T-cell (primary cell): Measurements from ENCODE around the gene SBK2. TPM values are rescaled to one million over a fixed set of nuclear protein-coding genes. Genes with fewer than 3 reads are reported as not detected.

Experiments
- ATAC-seq, 4 experiments: fragments of 200-7000 bp in 3 of 4; fragments of 150-1000 bp in 1 of 4; cut with Tn5 transposase; replicated peaks in 1 of 4; 1 replicate in 3 of 4; 2 replicates in 1 of 4; pipeline ENCODE4 v1.10.0; 2021; ENCODE audit warnings: moderate library complexity in 3 of 4, mild to moderate bottlenecking in 2 of 4, moderate number of reproducible peaks in 1 of 4
- CTCF ChIA-PET, 2 donors: fragments of 300-600 bp; sonication (Branson Sonifier 250); formaldehyde crosslinking; loops; one replicate each; lab custom pipeline; 2022; ENCODE audit warnings: antibody characterized with exemption in 2 of 2; lab: Charles Lee
- POLR2A ChIA-PET, 2 donors: fragments of 300-600 bp; sonication (Branson Sonifier 250); formaldehyde crosslinking; loops; one replicate each; lab custom pipeline; 2022; ENCODE audit warnings: antibody characterized with exemption in 2 of 2; lab: Charles Lee
- DNase-seq, 35 experiments: peaks; one replicate each; pipeline versions ENCODE4 v3.0.0 to v3.0.0-alpha.2; 2013 to 2023
- H3K27ac ChIP-seq: one replicate; pipeline ENCODE4 v1.5.1; 2013; ENCODE audit warnings: low read length
- H3K27me3 ChIP-seq, 2 experiments: replicated peaks in 1 of 2; 1 replicate in 1 of 2; 2 replicates in 1 of 2; pipeline versions ENCODE4 v1.6.1 to v1.7.0; 2013; ENCODE audit warnings: low read length in 1 of 2, mixed read lengths in 1 of 2; ENCODE audit not compliant: control insufficient read depth in 2 of 2, insufficient read depth in 2 of 2; ENCODE audit errors: extremely low read depth in 1 of 2
- H3K36me3 ChIP-seq, 2 donors: 1 replicate in 1 of 2; 2 replicates in 1 of 2; pipeline versions ENCODE4 v1.6.1 to v1.7.0; 2013; ENCODE audit warnings: low read length in 1 of 2; ENCODE audit not compliant: control insufficient read depth in 2 of 2, insufficient read depth in 1 of 2; ENCODE audit errors: extremely low read depth in 1 of 2
- H3K4me1 ChIP-seq, 2 experiments: 1 replicate in 1 of 2; 2 replicates in 1 of 2; pipeline versions ENCODE4 v1.6.1 to v1.7.0; 2013; ENCODE audit warnings: low read length in 2 of 2, mixed read lengths in 1 of 2; ENCODE audit not compliant: insufficient read depth in 2 of 2, control insufficient read depth in 1 of 2; ENCODE audit errors: extremely low read depth in 1 of 2
- H3K4me3 ChIP-seq, 2 donors: 1 replicate in 1 of 2; 2 replicates in 1 of 2; pipeline versions ENCODE4 v1.5.1 to v1.7.0; 2013; ENCODE audit warnings: mild to moderate bottlenecking in 2 of 2, low read length in 1 of 2, moderate library complexity in 1 of 2; ENCODE audit not compliant: control insufficient read depth in 1 of 2; ENCODE audit errors: extremely low read depth in 1 of 2
- H3K9me3 ChIP-seq: 2 replicates; pipeline ENCODE4 v1.7.0; 2013
- H3K27ac Mint-ChIP-seq, 2 donors: one replicate each; pipeline ENCODE4 v1.8.0; 2020 to 2021; ENCODE audit warnings: mild to moderate bottlenecking in 2 of 2, mixed read lengths in 2 of 2
- H3K27me3 Mint-ChIP-seq, 2 donors: one replicate each; pipeline ENCODE4 v1.8.0; 2021 to 2022; ENCODE audit warnings: mixed read lengths in 2 of 2
- H3K36me3 Mint-ChIP-seq: one replicate; pipeline ENCODE4 v1.8.0; 2021; ENCODE audit warnings: mixed read lengths
- H3K4me1 Mint-ChIP-seq, 3 donors: one replicate each; pipeline ENCODE4 v1.8.0; 2020 to 2022; ENCODE audit warnings: mixed read lengths in 3 of 3, mild to moderate bottlenecking in 1 of 3
- H3K4me3 Mint-ChIP-seq, 3 donors: one replicate each; pipeline ENCODE4 v1.8.0; 2020 to 2022; ENCODE audit warnings: mild to moderate bottlenecking in 3 of 3, mixed read lengths in 3 of 3, moderate library complexity in 3 of 3
- H3K9me3 Mint-ChIP-seq, 3 donors: one replicate each; pipeline ENCODE4 v1.8.0; 2020 to 2022; ENCODE audit warnings: mixed read lengths in 3 of 3
- WGBS: methylation state at CpG from one replicate; pipeline ENCODE4 v1.1.5; 2013; ENCODE audit warnings: missing lambda C conversion rate; ENCODE audit not compliant: insufficient coverage; 5-methylcytosine and 5-hydroxymethylcytosine counted together
- total RNA-seq, 35 experiments: library from RNA in 6 of 35; stranded (reverse) in 6 of 35; fragments of 120-200 nt in 1 of 35; gene quantifications; one replicate each; pipeline versions ENCODE4 v1.2.1 to v1.2.4 and lab custom pipeline; 2013 to 2026

SBK2 gene
- total RNA-seq, 5 donors from 2014 or later (not counting 1 experiment from before 2014, with no cell fraction given) = not detected

GRCh38 chr19:55552206-55552605, 15.3 kb upstream of the SBK2 start:
- H3K4me1 ChIP-seq = no peaks in the 10 kb centered on the region
- Mint-ChIP-seq H3K27ac (no peak overlapping the region), H3K36me3 (no peaks in the 10 kb centered on the region), H3K27me3 (peaks cover 12 to 27% of the 10 kb centered on the region in 2 donors), H3K4me3 (no peak overlapping the region), H3K9me3 (no peaks in the 10 kb centered on the region), H3K4me1 (no peaks in the 10 kb centered on the region)
- ChIA-PET CTCF (interaction anchor here in 1 of 2 donors (0.7 kb wide), 1 partner anchor 71 kb away, joined by 8 read pairs; no protein-coding TSS in a partner anchor), POLR2A (interaction anchor here in 1 of 2 donors (0.7 kb wide), 1 partner anchor 915 kb away, joined by 5 read pairs; no protein-coding TSS in a partner anchor)
- H3K36me3 ChIP-seq = no peaks in the 10 kb centered on the region
- DNase-seq (no peak), ATAC-seq (no peak)
- WGBS = 100% methylated on average over 1 of the region's 5 CpGs
- H3K27me3 ChIP-seq = peaks cover 0 to 24% of the 10 kb centered on the region in 2 experiments
- no peak overlapping the region for H3K27ac ChIP-seq
- H3K9me3 ChIP-seq = no peaks in the 10 kb centered on the region
- H3K4me3 ChIP-seq = no peak overlapping the region

GRCh38 chr19:55550321-55550650, 13.4 kb upstream of the SBK2 start:
- H3K27ac ChIP-seq = no peak overlapping the region
- ChIA-PET POLR2A (no interaction called here), CTCF (no interaction called here)
- no CpG with 5 or more reads among the region's 7 CpGs for WGBS
- H3K4me1 ChIP-seq = no peaks in the 10 kb centered on the region
- ATAC-seq = no peak
- H3K4me3 ChIP-seq = no peak overlapping the region
- H3K27me3 Mint-ChIP-seq = peaks cover 21 to 41% of the 10 kb centered on the region in 2 donors
- no peak overlapping the region for H3K4me3 Mint-ChIP-seq
- no peak for DNase-seq
- H3K27me3 ChIP-seq = peaks cover 0 to 43% of the 10 kb centered on the region in 2 experiments
- no peaks in the 10 kb centered on the region for H3K9me3 ChIP-seq
- H3K27ac Mint-ChIP-seq = no peak overlapping the region
- no peaks in the 10 kb centered on the region for H3K9me3 Mint-ChIP-seq
- no peaks in the 10 kb centered on the region for H3K4me1 Mint-ChIP-seq
- H3K36me3 Mint-ChIP-seq = no peaks in the 10 kb centered on the region
- H3K36me3 ChIP-seq = no peaks in the 10 kb centered on the region

DNA sequence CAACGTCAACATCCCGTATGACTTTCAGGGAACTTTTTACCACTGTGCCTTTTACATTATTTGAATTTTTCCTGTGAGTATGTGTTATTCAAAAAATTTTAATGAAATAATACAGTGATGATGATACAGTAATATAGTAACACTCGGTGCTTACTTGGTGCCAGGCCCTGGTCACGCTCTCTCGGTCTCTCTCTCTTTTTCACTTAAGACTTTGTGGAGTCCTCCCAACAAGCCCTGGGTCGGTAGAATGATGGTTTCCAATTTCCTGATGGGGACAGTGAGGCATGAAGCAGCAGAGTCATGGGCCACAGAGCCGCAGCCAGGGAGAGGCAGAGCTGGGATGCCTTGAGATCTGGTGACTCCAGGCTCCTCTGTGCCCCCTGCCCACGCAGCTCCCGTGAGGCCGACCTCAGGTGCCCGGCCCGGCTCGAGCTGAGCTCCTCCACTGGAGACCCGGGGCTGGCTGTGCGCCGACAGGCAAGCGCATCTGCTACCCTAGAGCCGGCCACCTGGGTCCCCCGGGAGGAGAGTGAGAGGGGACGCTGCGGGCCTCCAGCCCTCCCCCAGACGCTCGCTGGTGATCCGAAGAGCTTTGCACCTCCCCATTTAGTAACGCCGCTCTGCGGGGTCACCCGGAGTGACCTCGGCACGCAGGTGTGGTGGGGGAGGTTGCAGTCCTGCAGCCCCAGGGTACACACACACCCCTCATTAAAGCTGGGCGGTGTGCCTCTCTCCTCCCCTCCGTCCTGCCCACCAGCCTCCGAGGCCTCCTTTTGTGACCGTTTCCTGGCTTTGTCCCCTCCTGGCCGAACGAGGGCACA, 12.8 kb upstream of the SBK2 start:
- POLR2A ChIA-PET = no interaction called here
- H3K9me3 ChIP-seq = no peaks in the 10 kb centered on the region
- H3K27me3 Mint-ChIP-seq = peaks cover 21 to 43% of the 10 kb centered on the region in 2 donors
- no peaks in the 10 kb centered on the region for H3K9me3 Mint-ChIP-seq
- CTCF ChIA-PET = no interaction called here
- H3K4me1 ChIP-seq = no peaks in the 10 kb centered on the region
- no peak for DNase-seq
- ATAC-seq = no peak
- H3K27ac ChIP-seq = no peak overlapping the region
- WGBS = 79% methylated on average over 21 of the region's 36 CpGs
- no peak overlapping the region for H3K4me3 ChIP-seq
- no peaks in the 10 kb centered on the region for H3K36me3 ChIP-seq
- no peaks in the 10 kb centered on the region for H3K4me1 Mint-ChIP-seq
- H3K27me3 ChIP-seq = peaks cover 0 to 45% of the 10 kb centered on the region in 2 experiments
- H3K36me3 Mint-ChIP-seq = no peaks in the 10 kb centered on the region
- H3K4me3 Mint-ChIP-seq = no peak overlapping the region
- no peak overlapping the region for H3K27ac Mint-ChIP-seq

DNA sequence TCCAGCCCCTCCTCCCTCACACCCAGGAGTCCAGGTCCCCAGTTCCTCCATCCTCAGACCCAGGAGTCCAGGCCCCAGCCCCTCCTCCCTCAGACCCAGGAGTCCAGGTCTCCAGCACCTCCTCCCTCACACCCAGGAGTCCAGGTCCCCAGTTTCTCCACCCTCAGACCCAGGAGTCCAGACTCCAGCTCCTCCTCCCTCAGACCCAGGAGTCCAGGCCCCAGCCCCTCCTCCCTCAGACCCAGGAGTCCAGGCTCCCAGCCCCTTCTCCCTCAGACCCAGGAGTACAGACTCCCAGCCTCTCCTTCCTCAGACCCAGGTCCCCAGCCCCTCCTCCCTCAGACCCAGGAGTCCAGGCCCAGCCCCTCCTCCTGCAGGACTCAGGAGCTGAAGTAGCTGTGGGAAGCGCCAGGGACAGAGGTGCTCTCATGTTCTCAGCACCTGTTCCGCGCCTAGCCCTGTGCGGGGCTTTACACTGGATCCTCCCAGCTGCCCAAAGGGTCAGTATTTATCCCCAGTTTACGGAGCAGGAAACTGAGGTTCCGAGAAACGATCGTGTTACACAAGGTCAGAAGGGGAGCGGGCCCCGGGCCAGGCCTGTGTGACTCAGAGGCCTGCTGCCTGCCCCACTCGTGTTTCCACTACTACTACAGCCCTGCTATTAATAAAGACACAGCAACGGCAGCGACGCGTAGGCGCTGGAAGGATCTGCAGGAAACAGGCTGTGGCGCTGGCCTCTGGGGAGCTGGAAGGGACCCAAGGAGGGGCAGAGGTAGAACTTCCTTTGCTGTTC, 10.1 kb upstream of the SBK2 start:
- ChIA-PET POLR2A (no interaction called here), CTCF (no interaction called here)
- Histone ChIP-seq H3K27me3 (peaks cover 0 to 48% of the 10 kb centered on the region in 2 experiments), H3K27ac (no peak overlapping the region), H3K4me3 (no peak overlapping the region), H3K9me3 (no peaks in the 10 kb centered on the region), H3K4me1 (no peaks in the 10 kb centered on the region), H3K36me3 (no peaks in the 10 kb centered on the region)
- DNase-seq (no peak), ATAC-seq (no peak)
- Mint-ChIP-seq H3K27me3 (peaks cover 23 to 42% of the 10 kb centered on the region in 2 donors), H3K36me3 (no peaks in the 10 kb centered on the region), H3K27ac (peak overlapping the region in 1 of 2 donors; percentile 49), H3K9me3 (peaks cover 0 to 3% (median 0%) of the 10 kb centered on the region in 3 donors), H3K4me3 (no peak overlapping the region), H3K4me1 (no peaks in the 10 kb centered on the region)
- WGBS = 47% methylated on average over 10 of the region's 17 CpGs

DNA sequence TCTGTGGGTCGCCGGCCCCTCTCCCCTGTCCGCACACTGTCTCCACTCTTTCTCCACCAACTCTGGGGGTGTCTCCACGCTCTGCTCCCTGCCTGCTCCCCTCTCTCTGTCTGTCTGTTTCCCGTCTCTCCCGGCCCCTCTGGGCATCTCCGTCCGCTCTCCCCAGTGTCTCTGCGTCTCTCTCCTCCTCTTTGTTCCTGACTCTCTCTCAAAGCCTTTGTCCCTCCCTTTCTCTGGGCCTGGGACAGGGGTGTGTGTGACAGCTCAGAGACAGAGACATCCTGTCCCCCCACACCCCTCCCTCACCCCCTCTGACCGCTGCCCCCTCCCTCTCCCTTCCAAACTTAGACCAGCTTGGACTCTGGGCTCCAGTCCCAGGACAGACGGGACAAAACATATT, 9.1 kb upstream of the SBK2 start:
- 91% methylated on average over 5 of the region's 11 CpGs for whole genome bisulfite sequencing
- no peak overlapping the region for H3K27ac Mint-ChIP-seq
- ATAC-seq (no peak), DNase-seq (no peak)
- H3K27me3 Mint-ChIP-seq = peaks cover 23 to 44% of the 10 kb centered on the region in 2 donors
- Histone ChIP-seq H3K4me3 (no peak overlapping the region), H3K36me3 (no peaks in the 10 kb centered on the region), H3K4me1 (no peaks in the 10 kb centered on the region), H3K27ac (no peak overlapping the region), H3K27me3 (peaks cover 0 to 46% of the 10 kb centered on the region in 2 experiments), H3K9me3 (no peaks in the 10 kb centered on the region)
- POLR2A ChIA-PET = interaction anchor here in 1 of 2 donors (0.5 kb wide), 1 partner anchor 60 kb away, joined by 3 read pairs; the partner anchor contains the start of gene ZNF865
- CTCF ChIA-PET = no interaction called here
- H3K9me3 Mint-ChIP-seq = peaks cover 0 to 3% (median 0%) of the 10 kb centered on the region in 3 donors
- no peak overlapping the region for H3K4me3 Mint-ChIP-seq
- H3K36me3 Mint-ChIP-seq = no peaks in the 10 kb centered on the region
- no peaks in the 10 kb centered on the region for H3K4me1 Mint-ChIP-seq

DNA sequence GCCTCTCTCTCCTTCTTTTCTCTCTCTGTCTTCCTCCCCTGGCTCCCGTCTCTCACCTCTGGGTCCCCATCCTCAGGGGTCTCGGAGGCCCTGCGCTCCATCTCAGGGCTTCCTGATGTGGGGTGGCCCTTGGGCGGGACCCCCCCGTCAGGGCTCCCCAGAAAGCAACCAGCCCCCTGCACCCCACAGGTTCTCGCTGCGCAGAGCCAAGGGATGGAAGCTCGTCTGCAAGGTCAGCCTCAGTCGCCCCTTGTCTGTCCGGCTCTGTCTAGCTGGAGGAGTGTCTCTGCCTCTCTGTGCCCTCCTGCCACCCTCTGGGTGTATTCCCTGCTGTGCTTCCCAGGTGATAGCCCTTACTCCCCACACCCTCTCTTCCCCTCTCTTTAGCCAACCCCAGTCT, 8.5 kb upstream of the SBK2 start, which contains the start of gene SBK3:
Gene SBK3 (minus strand): TSS at position 101 of the 400 bp plus-strand sequence. CDS start 0 bp downstream, at position 101.
- Histone ChIP-seq H3K36me3 (no peaks in the 10 kb centered on the region), H3K27ac (no peak within 1 kb of the TSS), H3K9me3 (no peaks in the 10 kb centered on the region), H3K27me3 (peaks cover 0 to 51% of the 10 kb centered on the region in 2 experiments), H3K4me1 (no peaks in the 10 kb centered on the region), H3K4me3 (no peak within 1 kb of the TSS)
- DNase-seq = no peak
- Mint-ChIP-seq H3K36me3 (no peaks in the 10 kb centered on the region), H3K4me3 (no peak within 1 kb of the TSS), H3K27ac (no peak within 1 kb of the TSS), H3K27me3 (peaks cover 23 to 44% of the 10 kb centered on the region in 2 donors), H3K9me3 (peaks cover 0 to 3% (median 0%) of the 10 kb centered on the region in 3 donors), H3K4me1 (no peaks in the 10 kb centered on the region)
- WGBS = 91% methylated on average over 9 of the region's 10 CpGs
- ChIA-PET CTCF (no interaction called here), POLR2A (no interaction called here)
- no peak for ATAC-seq
